Activated CD8-positive, alpha-beta memory T cell treated with anti-CD3 and anti-CD28 coated beads, Interleukin-2, amount 50 U/mL, for 24 hours (primary cell): ENCODE measurements around the gene SMC3.

Experiments used
- DNase-seq: peaks from one replicate; pipeline ENCODE4 v3.0.0-alpha.2; 2020; ENCODE audit errors: extremely low read depth

Gene SMC3

DNA sequence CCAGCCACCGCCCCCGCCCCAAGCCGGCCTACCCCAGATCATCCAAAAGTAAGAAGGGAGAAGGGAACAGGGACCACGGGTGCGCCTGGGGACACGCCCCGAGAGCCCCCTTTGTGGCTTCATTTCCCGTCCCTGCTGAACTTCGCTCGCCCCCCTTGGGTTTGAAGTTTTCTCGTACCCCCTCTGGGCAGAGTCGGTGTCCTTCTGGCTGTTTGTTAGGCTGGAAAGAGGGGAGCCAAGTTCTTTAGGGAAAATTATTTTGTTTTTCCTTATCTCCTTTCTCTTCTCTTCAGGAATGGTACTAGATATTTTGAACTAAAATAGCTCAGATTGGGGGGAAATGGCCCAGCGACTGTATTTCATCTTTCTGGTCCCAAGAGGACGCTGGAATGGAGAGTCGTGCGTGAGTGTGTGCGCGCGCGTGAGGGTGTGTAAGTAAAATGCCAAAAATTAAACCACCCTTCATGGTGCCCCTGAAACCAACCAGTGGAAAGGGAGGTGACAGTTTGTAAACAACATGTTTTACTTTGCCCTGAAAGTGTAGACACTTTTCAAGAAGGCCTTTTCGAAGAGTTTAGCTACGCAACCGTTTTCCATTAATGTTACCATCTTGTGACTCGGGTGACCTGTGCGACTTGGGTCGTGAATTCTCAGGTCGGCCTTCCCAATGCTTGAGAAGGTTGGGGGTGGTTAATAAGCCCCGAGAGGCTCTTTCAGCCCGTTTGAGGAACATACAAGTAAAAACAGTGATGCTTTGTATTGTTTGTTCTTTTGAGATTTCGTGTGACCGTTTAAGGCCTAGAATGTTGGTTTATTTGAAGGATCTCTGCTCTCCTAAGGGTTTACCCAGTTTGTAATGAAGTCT is 77.3 kb downstream of the SMC3 start:
- no peak for DNase-seq

DNA sequence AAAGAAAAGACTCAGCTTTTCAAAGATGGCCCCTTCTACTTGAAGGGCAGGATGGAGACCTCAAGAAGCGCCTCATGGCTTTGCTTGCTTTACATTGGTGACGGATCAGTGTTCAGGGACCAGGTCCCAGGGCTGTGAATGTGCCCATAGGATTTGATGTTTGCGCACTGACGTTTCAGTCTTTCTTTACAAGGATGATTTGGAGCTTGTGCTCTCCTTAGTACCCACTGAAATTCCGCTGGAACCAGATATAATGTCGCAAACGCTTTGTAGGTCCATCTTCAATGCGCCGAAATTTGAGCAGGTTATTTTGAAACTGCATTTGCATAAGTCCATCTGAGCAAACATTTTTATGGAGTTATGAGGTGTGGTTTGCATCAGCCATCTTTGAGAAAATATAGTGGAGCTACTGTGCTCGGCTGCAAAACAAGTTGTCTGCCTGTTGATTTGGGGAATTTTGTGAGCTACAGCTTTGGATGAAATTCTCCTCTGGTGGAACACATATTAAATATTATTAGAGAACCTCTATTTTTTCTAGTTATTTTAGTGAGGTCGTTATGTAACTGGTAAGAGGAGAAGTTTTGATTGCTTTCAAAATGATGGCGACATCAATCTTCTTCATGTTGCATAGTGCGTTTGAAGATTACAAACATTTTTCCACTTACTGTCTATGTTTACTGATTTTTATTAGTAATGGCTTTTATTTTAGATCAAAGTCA is 79.1 kb downstream of the SMC3 start:
- DNase-seq: no peak

GRCh38 chr10:110647136-110647430 is 79.6 kb downstream of the SMC3 start:
- no peak for DNase-seq

- DNase-seq: no peak
These were observed 81.3 kb downstream of the SMC3 start for GRCh38 chr10:110648692-110649346.

- DNase-seq: no peak
These were observed 82.1 kb downstream of the SMC3 start for GRCh38 chr10:110649347-110650264.

DNA sequence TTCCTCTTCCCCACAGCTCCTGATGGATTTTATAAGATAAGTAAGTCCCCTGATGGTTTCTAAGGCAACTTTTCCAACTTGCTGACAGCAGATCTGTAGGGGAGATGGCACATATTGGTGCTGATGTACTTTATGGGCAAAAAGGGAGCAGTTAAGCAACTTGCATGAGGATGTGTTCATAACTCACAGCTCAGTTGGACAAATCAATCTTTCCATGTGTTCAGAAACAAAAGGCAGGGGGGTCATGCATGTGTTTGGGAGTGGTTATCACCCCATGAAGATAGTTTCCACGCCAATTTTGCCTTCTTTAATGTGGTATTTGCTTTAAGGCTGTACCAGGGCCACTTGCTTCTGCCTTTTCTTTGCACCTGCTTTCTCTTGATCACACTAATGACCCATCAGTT is 82.8 kb downstream of the SMC3 start:
- DNase-seq: no peak

GRCh38 chr10:110651044-110651958 is 83.8 kb downstream of the SMC3 start:
- no peak for DNase-seq

DNA sequence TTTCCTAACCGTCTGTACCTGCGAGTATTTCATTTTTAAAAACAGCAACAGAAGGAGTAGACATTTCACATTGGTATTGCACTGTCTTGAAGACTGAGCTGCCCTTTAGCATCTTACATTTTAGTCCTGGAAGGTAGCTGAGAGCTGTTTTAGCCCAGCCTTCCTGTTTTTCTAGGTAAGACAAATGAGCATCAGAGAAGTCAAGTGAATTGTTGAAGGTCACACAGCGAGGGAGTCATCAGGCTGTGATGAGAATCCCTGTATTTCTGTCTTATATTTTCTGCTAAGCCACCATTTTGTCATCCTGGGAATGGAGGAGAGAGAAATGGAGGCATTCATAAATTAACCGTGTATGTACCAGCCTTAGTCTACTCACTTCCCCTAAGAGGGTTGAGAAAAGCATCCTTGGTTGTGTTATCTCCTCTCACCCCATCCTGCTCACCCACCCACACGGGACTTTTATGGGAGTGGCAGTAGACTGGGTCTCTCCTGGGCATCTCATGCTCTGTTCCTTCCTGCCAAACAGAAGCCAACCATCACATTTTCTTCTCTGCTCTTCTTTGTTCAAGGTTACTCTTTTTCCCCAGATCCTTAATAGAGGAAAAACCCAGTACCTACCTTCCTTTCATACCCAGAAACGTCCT is 85.1 kb downstream of the SMC3 start:
- no peak for DNase-seq
